Calu3 (cell line): ENCODE measurements around the gene CELSR1. TPM values are rescaled to one million over a fixed set of nuclear protein-coding genes. Genes with fewer than 3 reads are reported as not detected.
"Not testable (repeated sequence)": the region's sequence is repeated elsewhere in the genome, so short reads cannot be mapped to it uniquely, and the experiment has no call there.

ENCODE experiments used
- BruUV-seq: library from RNA; stranded (reverse); fragments of 400-500 nt; replicated peaks from 2 replicates; lab custom pipeline; 2021; lab: Mats Ljungman, UMichigan
- CTCF ChIA-PET: fragments of 300-600 bp; sonication (Branson Sonifier 250); formaldehyde crosslinking; loops from one replicate; lab custom pipeline; 2022; ENCODE audit warnings: antibody characterized with exemption; lab: Charles Lee
- DNase-seq: peaks from one replicate; pipeline ENCODE4 v3.0.0; 2022
- H3K27ac Mint-ChIP-seq: one replicate; pipeline ENCODE4 v1.8.0; 2022; ENCODE audit warnings: mixed read lengths; ENCODE audit not compliant: unreplicated experiment
- H3K27me3 Mint-ChIP-seq: one replicate; pipeline ENCODE4 v1.8.0; 2022; ENCODE audit warnings: mixed read lengths; ENCODE audit not compliant: unreplicated experiment
- H3K36me3 Mint-ChIP-seq: one replicate; pipeline ENCODE4 v1.8.0; 2022; ENCODE audit warnings: mild to moderate bottlenecking, moderate library complexity, mixed read lengths; ENCODE audit not compliant: insufficient read depth, unreplicated experiment
- H3K4me1 Mint-ChIP-seq: one replicate; pipeline ENCODE4 v1.8.0; 2022; ENCODE audit warnings: mild to moderate bottlenecking, low read depth, mixed read lengths; ENCODE audit not compliant: unreplicated experiment
- H3K4me3 Mint-ChIP-seq: one replicate; pipeline ENCODE4 v1.8.0; 2022; ENCODE audit warnings: mild to moderate bottlenecking, low read depth, moderate library complexity, mixed read lengths; ENCODE audit not compliant: unreplicated experiment
- H3K9me3 Mint-ChIP-seq: one replicate; pipeline ENCODE4 v1.8.0; 2022; ENCODE audit warnings: low read depth, mixed read lengths; ENCODE audit not compliant: unreplicated experiment
- CTCF ChIP-seq: fragments of 200-600 bp; IDR thresholded peaks from one replicate; pipeline ENCODE4 v1.8.0; 2022; ENCODE audit warnings: antibody characterized with exemption; ENCODE audit not compliant: unreplicated experiment
- intact Hi-C: fragments of 100-400 bp; cut with micrococcal nuclease; formaldehyde crosslinking; loops from one replicate; pipeline ENCODE4 v1.10.0; 2022; ENCODE audit not compliant: unreplicated experiment
- total RNA-seq: library from RNA; stranded (reverse); gene quantifications from 2 replicates; pipeline ENCODE4 v1.2.3, GENCODE V29; 2022

CELSR1 gene
- total RNA-seq, 1 experiment from 2014 or later, result 45.5 TPM

- no peaks in the 10 kb centered on the region for H3K9me3 Mint-ChIP-seq
- no peaks in the 10 kb centered on the region for H3K4me1 Mint-ChIP-seq
- no peak for DNase-seq
- CTCF ChIA-PET, result no interaction called here
- no peak overlapping the region for H3K27ac Mint-ChIP-seq
- TF ChIP-seq CTCF, result no peak
- intact Hi-C loops, result loop anchor here (10.0 kb wide), 1 partner anchor 324 kb away; no protein-coding TSS in a partner anchor
- H3K36me3 Mint-ChIP-seq, result peaks cover 48% of the 10 kb centered on the region
- no peaks in the 10 kb centered on the region for H3K27me3 Mint-ChIP-seq
- no peak overlapping the region for H3K4me3 Mint-ChIP-seq
- no TSS peak for BruUV-seq
Measured at GRCh38 chr22:46318576-46318975, 218.8 kb downstream of the CELSR1 start.

- BruUV-seq, result no TSS peak
- intact Hi-C loops, result loop anchor here (10.0 kb wide), 1 partner anchor 323 kb away; no protein-coding TSS in a partner anchor
- CTCF ChIA-PET, result no interaction called here
- no peak for DNase-seq
- no peaks in the 10 kb centered on the region for H3K4me1 Mint-ChIP-seq
- no peaks in the 10 kb centered on the region for H3K9me3 Mint-ChIP-seq
- no peaks in the 10 kb centered on the region for H3K27me3 Mint-ChIP-seq
- TF ChIP-seq CTCF, result no peak
- H3K27ac Mint-ChIP-seq, result no peak overlapping the region
- peaks cover 46% of the 10 kb centered on the region for H3K36me3 Mint-ChIP-seq
- no peak overlapping the region for H3K4me3 Mint-ChIP-seq
Measured at GRCh38 chr22:46317646-46318045, 219.8 kb downstream of the CELSR1 start.

GRCh38 chr22:46315976-46316375, 221.4 kb downstream of the CELSR1 start:
- intact Hi-C loops, result loop anchor here (10.0 kb wide), 1 partner anchor 321 kb away; no protein-coding TSS in a partner anchor

GRCh38 chr22:46312848-46313247, 224.6 kb downstream of the CELSR1 start:
- DNase-seq, H3K9me3 Mint-ChIP-seq, CTCF ChIA-PET, H3K4me1 Mint-ChIP-seq, H3K27ac Mint-ChIP-seq, H3K27me3 Mint-ChIP-seq, H3K4me3 Mint-ChIP-seq, BruUV-seq: not testable (repeated sequence)
- intact Hi-C loops, result loop anchor here (10.0 kb wide), 1 partner anchor 318 kb away; no protein-coding TSS in a partner anchor
- H3K36me3 Mint-ChIP-seq, result peaks cover 51% of the 10 kb centered on the region

More at GRCh38 chr22:46315976-46316375, 221.4 kb downstream of the CELSR1 start:
- BruUV-seq, result no TSS peak
- Mint-ChIP-seq H3K27me3 (no peaks in the 10 kb centered on the region), H3K4me3 (no peak overlapping the region), H3K9me3 (no peaks in the 10 kb centered on the region), H3K27ac (no peak overlapping the region), H3K4me1 (no peaks in the 10 kb centered on the region), H3K36me3 (peaks cover 46% of the 10 kb centered on the region)
- no peak for TF ChIP-seq CTCF
- no peak for DNase-seq
- CTCF ChIA-PET, result interaction anchor here (0.6 kb wide), 1 partner anchor 152 kb away, joined by 4 read pairs; no protein-coding TSS in a partner anchor

GRCh38 chr22:46312056-46312455, 225.4 kb downstream of the CELSR1 start:
- no peak overlapping the region for H3K4me3 Mint-ChIP-seq
- no peak overlapping the region for H3K27ac Mint-ChIP-seq
- no peak for DNase-seq
- H3K4me1 Mint-ChIP-seq, result peaks cover 1% of the 10 kb centered on the region
- CTCF ChIA-PET, result interaction anchor here (0.7 kb wide), 1 partner anchor 190 kb away, joined by 3 read pairs; no protein-coding TSS in a partner anchor
- H3K9me3 Mint-ChIP-seq, result no peaks in the 10 kb centered on the region
- peaks cover 44% of the 10 kb centered on the region for H3K36me3 Mint-ChIP-seq
- intact Hi-C loops, result loop anchor here (10.0 kb wide), 1 partner anchor 317 kb away; no protein-coding TSS in a partner anchor
- TF ChIP-seq CTCF, result no peak
- H3K27me3 Mint-ChIP-seq, result no peaks in the 10 kb centered on the region
- BruUV-seq, result no TSS peak
